Stimulated activated CD4-positive, alpha-beta T cell treated with anti-CD3 and anti-CD28 coated beads, Interleukin-1b, Interleukin-23, amount 100 ng/mL, for 1 hour (primary cell): ENCODE results near the gene S100B.

ENCODE experiments used
- DNase-seq, 2 donors: peaks; one replicate each; pipeline ENCODE4 v3.0.0-alpha.2; 2020; ENCODE audit warnings: low read depth in 2 of 2

Gene S100B

GRCh38 chr21:46627726-46628125 lies 22.8 kb upstream of the S100B start:
- no peak for DNase-seq

DNA sequence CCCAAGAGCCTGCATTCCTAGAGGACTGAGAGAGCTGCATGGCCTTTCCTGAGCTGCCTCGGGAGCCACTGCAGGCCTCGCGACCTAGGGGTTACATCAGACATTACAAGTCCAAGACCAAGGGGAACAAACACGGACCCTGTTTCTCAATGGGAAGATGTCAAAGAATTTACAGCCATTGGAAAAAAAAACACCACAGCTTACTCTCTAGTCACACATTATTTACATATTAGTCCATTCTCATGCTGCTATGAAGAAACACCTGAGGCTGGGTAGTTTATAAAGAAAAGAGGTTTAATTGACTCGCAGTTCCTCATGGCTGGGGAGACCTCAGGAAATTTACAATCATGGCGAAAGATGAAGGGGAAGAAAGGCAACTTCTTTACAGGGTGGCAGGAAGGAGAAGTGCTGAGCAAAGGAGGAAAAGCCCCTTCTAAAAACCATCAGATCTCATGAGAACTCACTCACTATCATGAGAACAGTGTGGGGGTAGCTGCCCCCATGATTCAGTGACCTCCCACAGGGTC lies 22.2 kb upstream of the S100B start:
- no peak for DNase-seq

DNA sequence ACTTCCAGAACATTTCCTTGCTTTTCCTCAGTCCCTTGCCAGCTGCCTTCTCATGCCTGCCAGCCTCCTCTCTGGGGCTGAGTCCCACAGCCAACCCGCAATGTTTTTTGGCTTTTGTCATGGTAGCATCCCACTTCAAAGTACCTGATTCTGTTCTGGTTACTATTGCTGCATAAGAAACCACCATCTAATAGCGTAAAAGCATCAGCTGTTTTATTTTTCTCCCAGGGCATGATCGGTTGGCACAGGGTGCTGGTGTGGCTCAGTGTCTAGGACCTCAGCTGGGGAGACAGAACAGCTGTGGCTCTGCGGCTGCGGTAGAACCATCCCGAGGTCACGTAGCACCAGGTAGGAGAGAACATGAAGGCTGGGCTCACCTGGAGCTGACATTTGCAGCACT lies 21.7 kb upstream of the S100B start:
- DNase-seq: no peak

DNA sequence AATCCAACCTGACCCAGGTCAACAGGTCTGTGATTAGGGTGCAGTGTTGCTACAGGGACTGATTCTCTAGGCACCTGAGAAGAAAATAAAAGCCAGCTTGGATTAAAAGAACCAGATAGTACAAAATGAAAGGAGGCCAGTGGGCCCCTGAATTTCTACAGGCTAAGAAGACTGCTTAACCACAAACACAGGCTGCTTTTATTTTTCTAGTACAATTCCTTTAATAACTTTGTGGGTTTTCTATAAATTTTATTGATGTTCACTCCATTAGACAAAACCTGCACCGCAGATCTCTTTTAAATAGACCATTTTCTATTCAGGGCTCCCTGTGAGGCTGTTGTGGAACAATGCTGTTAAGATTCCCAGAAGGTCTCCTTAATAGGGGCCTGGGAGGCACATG lies 20.9 kb upstream of the S100B start:
- DNase-seq: no peak

DNA sequence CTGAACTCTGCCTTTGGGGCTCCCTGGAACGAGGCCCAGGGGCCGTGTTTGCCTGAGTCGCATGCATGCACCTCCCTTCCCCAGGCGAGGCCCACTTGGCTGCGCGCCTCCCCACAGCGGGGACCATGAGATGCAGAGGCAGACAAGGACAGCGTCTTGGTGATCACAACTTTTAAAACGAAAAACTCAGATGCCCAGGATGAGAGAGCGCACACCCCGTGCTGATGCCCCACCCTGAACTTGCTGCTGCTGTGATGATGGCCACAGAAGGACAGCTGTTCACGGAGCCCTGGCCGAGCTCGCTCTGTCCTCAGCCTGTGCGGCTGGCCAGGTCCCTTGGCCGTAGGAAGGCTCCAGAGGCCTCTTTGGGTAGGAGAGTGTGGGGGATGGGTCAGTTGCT lies 19.2 kb upstream of the S100B start:
- no peak for DNase-seq

DNA sequence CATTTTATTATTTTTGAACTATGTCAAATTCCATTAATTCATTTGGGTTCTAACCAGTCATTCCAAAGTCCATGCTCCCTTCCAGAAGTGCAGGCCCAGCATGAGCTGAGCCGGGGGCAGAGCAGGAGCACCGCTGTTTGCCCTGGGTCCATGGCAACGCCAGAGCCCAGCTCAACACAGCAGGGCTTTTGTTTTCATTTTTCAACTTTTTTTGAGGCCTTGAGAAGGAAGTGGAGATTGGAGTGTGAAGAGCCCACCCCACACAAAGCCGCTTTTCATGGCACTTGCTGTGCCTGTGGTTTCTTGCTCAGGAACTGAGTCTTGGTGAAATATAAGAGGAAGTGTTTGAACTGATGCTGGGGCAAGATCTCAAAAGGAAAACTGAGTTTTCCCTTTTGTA lies 17.3 kb upstream of the S100B start:
- no peak for DNase-seq

GRCh38 chr21:46621457-46622182 lies 16.7 kb upstream of the S100B start:
- no peak for DNase-seq

DNA sequence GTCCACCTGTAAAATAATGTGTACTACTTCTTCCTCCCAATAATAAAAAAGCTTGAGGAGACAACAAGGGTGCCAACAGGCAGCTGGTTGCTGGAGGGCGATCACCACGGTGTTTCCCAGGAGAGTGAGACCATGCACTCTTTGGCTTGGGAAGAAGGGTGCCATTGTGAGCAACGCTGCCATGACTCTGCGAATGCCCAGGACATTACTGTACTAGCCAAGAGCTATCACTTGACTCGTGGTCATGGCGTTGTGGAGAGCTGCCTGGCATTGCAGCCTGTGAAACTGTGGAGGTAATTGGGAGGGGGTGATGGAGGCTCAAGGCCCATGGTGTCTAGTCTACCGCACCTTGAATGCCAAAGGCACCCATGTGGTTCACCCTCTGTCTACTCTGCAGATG lies 16.0 kb upstream of the S100B start:
- no peak for DNase-seq

DNA sequence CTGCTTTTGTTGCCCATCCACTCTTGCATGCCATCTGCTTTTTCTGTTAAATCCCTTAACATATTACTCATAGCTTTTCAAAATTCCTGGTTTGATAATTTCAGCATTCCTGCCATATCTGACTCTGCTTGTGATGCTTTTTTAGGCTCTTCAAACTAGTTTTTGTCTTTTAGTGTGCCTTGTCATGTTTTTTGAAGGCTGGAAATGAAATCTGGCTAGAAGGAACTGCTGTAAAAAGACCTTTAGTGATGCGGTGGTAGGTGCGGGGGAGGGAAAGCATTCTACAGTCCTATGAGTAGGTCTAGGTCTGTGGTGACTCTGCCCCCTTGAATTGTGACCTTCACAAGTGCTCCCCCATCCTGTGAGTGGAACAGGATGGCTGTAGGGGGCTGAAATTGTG lies 15.0 kb upstream of the S100B start:
- DNase-seq: no peak

- DNase-seq: no peak
These were observed 14.0 kb upstream of the S100B start for GRCh38 chr21:46618738-46619379.

DNA sequence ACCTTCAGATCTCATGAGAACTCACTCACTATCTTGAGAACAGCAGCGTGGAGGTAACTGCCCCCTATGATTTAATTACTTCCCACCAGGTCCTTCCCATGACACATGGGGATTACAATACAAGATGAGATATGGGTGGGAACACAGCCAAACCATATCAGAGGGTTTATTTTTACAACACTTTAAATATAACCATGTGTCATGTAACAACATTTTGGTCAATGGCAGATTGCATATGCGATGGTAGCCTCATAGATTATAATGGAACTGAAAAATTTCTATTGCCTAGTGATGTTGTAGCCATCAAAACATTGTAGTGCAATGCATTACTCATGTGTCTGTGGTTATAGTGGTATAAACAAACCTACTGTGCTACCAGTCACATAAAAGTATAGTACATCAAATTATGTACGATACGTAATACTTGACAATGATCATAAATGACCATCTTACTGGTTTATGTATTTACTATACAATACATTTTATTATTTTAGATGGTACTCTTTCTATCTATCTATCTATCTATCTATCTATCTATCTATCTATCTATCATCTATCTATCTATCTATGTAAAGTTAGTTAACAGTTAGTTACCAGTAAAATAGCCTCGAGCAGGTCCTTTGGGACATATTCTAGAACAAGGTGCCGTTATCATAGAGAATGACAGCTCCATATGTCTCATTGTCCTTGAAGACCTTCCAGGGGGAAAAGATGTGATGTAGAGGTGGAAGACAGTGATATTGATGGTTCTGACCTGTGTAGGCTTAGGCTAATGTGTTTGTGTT lies 12.6 kb upstream of the S100B start:
- no peak for DNase-seq

- no peak for DNase-seq
These were observed 11.8 kb upstream of the S100B start for GRCh38 chr21:46616656-46617055.

DNA sequence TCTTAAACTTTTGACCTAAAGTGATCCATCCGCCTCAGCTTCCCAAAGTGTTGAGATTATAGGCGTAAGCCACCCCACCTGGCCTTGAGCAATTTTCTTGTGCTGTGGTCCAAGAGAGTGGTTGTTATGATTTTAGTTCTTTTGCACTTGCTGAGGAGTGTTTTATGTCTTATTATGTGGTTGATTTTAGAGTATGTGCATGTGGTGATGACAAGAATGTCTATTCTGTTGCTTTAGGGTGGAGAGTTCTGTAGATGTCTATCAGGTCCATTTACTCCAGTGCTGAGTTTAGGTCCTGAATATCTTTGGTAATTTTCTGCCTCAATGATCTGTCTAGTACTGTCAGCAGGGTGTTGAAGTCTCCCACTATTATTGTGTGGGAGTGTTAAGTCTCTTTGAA lies 11.2 kb upstream of the S100B start:
- no peak for DNase-seq

GRCh38 chr21:46613391-46613790 lies 8.5 kb upstream of the S100B start:
- no peak for DNase-seq

GRCh38 chr21:46610018-46610701 lies 5.3 kb upstream of the S100B start:
- no peak for DNase-seq

- no peak for DNase-seq
These were observed 3.8 kb upstream of the S100B start for GRCh38 chr21:46608672-46609111.

- DNase-seq: no peak
These were observed 2.8 kb upstream of the S100B start for GRCh38 chr21:46607636-46608035.

- no peak for DNase-seq
These were observed 1.5 kb upstream of the S100B start for GRCh38 chr21:46606427-46606813.

DNA sequence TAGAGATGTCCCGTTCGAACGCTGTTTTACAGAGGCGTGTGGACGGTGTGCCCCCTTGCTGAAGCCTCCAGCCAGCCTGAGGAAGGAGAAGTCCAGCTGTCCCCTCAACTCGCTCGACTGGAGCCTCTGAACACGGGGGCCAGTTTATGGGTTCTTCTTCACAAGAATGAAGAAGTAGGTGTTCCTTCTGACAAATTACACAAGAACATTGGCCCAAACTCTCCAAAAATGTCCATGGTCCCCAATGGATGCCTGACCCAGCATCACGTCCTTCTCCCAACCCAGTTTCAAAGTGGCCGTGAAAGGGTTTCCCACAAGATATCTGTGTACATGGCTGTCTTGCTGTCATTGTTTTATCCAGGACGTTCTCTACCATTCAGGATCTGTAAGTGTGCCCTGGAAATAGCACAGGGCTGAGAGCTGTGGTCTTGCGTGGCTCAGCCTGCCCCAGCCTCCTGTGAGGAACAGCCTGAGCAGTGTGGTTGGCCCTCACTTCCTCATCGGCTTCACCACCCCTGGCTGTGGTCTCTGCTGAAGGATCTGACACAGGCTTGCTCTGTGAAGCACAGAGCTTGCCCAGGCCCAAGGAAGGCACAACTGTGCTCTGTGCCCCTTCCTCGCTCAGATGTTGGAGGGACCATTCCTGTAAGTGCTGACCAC lies 1.0 kb upstream of the S100B start:
- no peak for DNase-seq

- DNase-seq: no peak
These were observed 430 bp downstream of the S100B start for GRCh38 chr21:46604329-46604974.

- DNase-seq: no peak
These were observed 1.7 kb downstream of the S100B start for GRCh38 chr21:46603228-46603627.
